Measurements from ENCODE around the gene RMI2.
"Not testable (repeated sequence)": the region's sequence is repeated elsewhere in the genome, so short reads cannot be mapped to it uniquely, and the experiment has no call there.

RMI2 gene

DNA sequence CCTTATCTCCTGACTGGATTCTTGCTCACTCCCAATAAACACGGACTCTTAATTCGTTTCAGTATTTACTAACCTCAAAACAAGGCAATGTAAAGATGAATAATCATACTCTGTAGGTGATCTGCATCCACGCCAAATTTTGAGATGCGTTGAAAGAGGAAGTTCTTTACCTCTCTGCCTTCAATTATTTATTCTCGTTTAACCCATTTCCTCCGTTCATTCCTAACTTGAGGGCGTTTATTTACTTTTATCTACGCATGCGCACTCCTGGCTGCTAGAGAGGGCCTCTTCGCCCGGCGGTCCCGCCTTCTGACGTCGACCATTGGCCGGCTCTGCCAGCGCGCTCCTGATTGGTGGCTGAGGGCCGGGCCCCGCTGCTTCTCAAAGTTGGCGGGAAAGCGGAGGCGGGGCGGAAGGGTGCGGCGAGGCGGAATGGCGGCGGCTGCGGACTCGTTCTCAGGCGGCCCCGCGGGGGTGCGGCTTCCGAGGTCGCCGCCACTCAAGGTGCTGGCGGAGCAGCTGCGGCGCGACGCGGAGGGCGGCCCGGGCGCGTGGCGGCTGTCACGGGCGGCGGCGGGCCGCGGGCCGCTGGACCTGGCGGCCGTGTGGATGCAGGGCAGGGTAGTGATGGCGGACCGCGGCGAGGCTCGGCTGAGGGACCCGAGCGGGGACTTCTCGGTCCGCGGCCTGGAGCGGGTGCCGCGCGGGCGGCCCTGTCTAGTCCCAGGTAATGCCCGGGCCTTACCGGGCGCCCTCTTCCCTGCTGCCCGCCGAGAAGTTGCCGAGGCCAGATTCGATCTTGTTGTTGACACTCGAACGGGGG lies at the start of gene RMI2:
Gene RMI2, plus strand, starts transcription at position 420 of the 823 bp plus-strand sequence. Its CDS starts 13 bp downstream, at position 433.
- peak; percentile 39 to 96 (median 88) for DNase-seq

DNA sequence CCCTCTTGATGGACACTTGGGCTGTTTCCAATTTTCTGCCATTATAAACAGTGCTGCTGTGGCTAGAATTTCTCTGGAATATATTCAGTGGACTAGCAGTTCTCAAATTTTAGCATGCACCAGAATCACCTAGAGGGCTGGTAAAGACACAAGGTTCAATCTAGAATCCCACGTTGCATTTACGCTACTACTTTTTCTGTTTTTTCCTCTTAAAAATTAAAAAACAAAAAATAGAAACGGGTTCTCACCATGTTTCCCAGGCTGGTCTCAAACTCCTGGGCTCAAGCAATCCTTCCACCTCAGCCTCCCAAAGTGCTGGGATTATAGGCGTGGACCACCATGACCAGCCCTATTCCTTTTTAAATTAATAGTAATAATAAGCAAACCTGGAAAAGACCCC lies 49.6 kb upstream of the RMI2 start:
- DNase-seq: no peak

DNA sequence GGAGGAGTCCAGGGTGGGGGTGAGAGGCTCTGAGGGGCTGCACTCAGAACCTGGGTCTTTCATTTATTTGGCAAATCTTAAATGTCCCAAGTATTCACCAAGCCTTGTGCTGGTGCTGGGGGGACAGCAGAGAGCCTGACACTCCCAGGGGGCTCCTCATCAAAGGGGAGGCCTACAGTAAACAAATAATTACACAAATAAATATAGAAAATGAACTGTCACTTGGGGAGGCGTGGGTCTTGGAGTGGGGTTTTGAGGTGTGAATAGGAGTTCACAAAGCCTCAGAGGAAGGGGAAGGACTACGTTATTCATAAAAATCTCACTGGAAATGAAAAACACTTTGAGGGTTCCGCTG lies 48.9 kb upstream of the RMI2 start:
- no peak for DNase-seq

- no peak for DNase-seq
These were observed 48.4 kb upstream of the RMI2 start for GRCh38 chr16:11296706-11297491.

- peak in 55 of 56 donors; percentile 9 to 82 (median 55) for DNase-seq
These were observed 47.6 kb upstream of the RMI2 start for GRCh38 chr16:11297492-11298142.

DNA sequence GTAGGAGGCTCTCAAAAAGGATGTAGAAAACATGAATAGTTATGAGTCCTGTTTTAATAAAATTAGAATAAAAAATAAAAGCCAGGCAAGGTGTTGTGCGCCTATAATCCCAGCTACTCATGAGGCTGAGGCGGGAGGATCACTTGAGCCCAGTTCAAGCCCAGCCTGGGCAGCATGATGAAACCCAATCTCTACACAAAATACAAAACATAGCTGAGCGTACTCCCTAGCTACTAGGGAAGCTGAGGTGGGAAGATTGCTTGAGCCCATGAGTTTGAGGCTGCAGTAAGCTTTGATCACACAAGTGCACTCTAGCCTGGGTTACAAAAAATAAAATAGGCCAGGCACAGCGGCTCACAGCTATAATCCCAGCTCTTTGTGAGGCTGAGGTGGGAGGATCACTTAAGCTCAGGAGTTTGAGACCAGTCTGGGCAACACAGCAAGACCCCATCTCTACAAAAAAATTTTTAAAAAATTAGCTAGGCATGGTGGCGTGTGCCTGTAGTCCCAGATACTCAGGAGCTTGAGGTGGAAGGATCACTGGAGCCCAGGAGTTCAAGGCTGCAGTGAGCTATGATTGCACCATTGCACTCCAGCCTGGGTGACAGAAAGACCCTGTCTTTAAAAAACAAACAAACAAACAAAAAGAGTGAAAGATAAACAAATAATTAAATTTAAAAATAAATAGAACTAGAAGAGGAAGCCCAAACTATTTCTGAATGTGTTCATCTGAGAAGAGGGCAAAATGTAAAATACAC lies 46.9 kb upstream of the RMI2 start:
- DNase-seq: no peak

DNA sequence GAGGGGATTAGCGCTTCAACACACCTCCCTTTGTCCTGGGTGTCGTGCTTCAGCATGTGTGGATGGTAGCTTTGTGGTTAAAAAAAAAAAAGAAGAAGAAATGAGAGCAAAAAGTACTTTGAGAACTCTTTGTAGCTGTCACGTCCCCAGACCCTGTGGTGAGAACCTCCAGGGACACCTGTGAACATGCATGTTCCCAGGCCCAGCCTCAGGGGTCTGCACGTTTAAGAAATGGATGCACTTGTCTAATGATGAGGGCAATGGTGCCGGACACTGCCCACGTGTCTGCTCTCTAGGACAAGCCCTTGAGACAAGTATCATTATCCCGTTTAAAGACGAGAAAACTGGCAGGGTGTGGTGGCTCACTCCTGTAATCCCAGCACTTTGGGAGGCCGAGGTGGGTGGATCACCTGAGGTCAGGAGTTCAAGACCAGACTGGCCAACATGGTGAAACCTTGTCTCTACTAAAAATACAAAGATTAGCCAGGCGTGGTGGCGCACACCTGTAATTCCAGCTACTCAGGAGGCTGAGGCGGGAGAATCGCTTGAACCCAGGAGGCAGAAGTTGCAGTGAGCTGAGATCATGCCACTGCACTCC lies 46.2 kb upstream of the RMI2 start:
- not testable (repeated sequence) for DNase-seq

DNA sequence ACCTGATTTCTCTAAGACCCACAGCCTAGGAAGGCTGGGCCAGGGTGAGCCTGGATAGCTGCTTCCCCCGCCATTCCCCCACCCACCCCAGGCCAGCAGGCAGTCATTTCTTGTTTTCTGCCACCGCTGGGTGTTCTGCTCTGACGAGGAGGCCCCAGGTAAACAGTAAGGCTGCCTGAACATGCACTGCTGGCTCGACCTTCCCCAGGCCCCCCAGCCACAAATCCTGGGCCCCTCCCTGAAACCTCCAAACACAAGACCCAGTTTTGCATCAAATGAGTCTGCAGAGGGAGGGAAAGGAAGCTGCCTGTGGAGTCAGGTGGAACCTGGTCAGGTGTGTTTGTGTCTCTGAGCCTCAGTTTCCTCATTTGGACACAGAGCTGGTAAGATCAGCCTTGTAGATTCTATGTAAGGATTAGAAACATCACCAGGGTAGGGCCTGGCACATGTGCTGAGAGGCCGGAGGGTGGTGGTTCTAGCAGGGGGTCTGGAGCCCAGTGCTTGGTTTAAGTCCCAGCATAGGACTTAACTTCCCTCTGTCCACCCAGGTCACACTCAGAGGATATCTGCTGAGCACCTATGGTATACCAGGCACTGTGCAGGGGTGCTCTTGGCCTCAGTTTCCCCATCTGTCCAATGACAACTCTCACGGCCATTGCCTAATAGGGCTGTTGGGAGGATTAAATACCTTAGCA lies 45.2 kb upstream of the RMI2 start:
- no peak for DNase-seq

GRCh38 chr16:11300560-11300892 lies 44.7 kb upstream of the RMI2 start:
- no peak for DNase-seq

GRCh38 chr16:11301645-11302501 lies 43.4 kb upstream of the RMI2 start:
- DNase-seq: no peak

GRCh38 chr16:11302977-11303376 lies 42.3 kb upstream of the RMI2 start:
- DNase-seq: no peak

- DNase-seq: no peak
These were observed 41.7 kb upstream of the RMI2 start for GRCh38 chr16:11303405-11304138.

- no peak for DNase-seq
These were observed 38.9 kb upstream of the RMI2 start for GRCh38 chr16:11306381-11306780.

GRCh38 chr16:11306997-11307638 lies 38.1 kb upstream of the RMI2 start:
- DNase-seq: no peak

DNA sequence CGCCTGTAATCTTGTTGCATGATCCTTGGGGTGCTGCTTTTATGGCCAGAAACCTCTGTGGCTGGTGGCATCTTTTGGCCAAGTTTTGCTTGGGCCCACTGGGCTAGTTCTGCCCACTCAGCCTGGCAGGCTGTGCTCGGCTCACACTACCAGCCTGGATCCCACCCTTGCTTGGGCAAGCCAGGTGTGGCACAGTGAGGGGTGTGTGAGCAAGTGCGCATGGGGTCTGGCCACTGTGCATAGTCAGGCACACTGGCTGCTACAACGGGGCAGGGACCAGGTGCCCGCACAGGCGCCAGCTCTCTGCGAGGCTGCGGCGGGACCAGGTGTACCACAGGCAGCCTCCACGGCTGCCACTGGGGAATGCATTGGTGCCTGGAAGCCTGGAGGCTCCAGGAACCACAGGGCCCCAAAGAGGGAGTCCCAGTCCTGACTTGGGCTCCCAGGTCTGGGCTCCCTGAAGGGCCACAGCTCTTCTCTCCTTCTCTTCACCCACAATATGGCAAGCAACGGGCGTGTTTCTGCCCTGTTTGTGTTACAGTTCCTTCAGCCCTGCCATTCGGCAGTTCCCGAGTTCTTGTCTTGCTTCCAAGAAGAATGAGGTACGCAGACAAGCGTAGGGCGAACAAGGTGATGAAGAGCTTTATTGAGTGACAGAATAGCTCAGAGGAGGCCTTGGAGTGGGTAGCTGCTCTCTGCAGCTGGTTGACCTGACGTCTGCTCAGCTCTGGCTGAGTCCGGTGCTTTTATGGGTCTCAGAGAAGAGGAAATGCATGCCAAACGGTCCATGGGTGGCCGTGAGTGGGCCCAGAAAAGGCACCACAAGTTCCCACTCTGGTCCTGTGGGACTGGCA lies 37.4 kb upstream of the RMI2 start:
- DNase-seq: no peak

DNA sequence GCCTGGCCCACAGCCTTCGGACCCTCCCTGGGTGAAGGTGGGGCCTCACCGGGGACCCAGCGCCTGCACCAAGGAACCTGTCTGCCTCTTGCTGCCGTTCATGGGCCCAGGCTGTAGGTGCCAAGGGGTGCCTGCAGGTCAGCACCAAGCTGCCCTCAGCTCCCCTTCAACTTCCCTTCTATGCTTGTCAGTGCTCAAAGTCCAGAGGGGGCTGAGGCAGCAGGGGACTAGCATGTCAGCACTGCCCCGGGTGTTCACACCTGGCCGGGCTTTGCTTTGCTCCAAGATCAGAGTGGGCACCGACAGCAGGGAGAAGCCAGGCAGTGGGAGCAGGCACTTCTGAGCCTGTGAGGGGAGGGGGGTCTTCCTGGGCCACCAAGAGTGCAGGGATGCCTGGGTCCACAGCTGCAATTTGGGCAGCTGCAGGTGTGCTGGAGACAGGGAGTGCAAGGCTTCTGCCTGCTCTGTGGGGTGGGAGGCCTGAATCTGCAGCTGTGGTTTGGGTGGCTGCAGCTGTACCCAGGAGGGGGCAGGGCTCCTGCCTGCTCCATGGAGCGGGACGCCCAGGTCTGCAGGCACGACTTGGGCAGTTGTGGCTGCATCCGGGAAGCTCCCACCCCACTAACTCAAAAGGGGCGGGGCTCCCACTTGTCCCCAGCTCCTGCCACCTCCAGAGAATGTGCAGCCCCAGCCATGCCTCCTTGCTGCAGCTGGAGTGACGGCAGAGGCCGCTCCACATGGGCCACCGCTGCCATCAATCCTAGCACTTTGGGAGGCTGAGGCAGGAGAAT lies 36.6 kb upstream of the RMI2 start:
- DNase-seq: no peak

All from nucleus accumbens (tissue), 56 donors.